GM19438 (cell line): Measurements from ENCODE around the gene CYB5A.

Experiments used
- ATAC-seq: cut with Tn5 transposase; IDR thresholded peaks from one replicate; pipeline ENCODE4 v1.9.1; 2021; ENCODE audit warnings: low read depth; ENCODE audit not compliant: unreplicated experiment

CYB5A gene

GRCh38 chr18:74278983-74279382 lies 12.8 kb downstream of the CYB5A start:
- no peak for ATAC-seq

- no peak for ATAC-seq
These were observed 13.7 kb downstream of the CYB5A start for GRCh38 chr18:74278058-74278457.

DNA sequence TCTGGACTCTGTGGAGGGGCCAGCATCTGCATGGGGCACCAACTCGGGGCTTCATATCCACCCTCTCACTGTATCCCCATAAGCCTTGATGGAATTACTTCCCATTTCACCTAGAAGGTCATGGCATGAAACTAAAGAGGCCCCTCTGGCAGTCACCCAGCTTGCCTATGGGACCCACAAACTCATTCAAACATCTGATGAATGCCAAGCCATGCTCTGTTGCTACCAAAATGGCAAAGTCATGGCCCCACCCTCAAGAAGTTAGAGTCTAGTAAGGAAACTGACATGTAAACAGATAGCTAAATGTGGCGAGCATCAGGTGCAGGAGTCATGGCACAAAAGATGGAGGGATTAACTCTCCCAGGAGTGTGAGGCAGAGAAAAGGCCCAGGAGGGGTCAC lies 14.5 kb downstream of the CYB5A start:
- ATAC-seq = no peak

- no peak for ATAC-seq
These were observed 15.2 kb downstream of the CYB5A start for GRCh38 chr18:74276609-74277008.

DNA sequence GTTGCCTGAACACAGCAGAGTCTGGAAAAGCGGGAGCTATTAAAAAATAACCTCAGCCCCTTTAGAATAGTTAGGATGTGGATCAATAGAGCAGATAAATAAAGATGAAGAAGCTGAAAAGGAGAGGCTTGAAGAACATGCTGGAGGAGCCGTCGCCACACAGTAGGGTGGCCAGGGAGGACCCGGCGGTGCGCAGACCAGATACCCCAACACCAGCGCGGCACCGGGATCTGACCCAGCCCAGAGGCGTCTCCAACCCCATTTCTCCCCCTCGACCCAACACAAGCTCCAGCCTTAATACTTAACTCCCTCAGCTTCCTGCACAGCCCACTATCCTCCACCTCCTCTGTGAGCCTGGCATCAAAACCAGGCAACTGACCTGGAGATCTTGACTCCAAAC lies 16.0 kb downstream of the CYB5A start:
- no peak for ATAC-seq

DNA sequence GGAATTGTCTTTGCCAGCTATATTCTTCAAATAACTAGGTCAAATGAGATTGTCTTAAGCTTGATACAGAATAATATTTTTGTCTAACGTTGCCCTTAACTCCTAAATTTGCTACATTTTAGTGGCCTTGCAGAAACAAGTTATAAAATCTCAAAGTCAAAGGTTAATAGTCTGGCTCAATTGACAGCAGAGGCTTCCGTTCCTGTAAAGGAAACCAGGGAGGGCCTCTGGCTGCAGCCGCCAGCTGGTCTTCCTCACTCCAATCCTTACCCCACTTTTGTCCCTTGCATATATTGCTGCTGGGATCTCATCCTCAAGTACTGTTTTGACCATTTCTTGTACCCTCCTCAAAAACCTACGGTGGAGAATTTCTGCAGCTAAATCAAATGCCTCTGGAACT lies 17.1 kb downstream of the CYB5A start:
- no peak for ATAC-seq

GRCh38 chr18:74273394-74273793 lies 18.4 kb downstream of the CYB5A start:
- ATAC-seq = no peak

DNA sequence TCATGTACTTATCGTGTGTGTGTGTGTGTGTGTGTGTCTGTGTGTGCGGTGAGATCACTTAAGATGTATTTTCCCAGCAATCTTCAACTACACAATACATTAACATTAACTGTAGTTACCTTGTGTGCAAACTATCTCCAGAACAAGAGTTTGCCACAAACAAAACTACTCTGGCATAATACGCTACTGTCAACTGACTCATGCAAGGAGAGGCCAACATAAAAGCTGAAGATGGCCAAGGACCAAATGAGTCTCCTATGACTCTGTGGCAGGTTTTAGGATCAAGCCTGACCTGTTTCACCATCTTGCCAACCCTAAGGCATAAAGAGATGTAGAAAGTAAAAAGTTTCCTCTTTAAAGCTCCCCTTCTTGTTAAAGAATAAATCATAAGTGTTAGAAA lies 20.1 kb downstream of the CYB5A start:
- no peak for ATAC-seq

DNA sequence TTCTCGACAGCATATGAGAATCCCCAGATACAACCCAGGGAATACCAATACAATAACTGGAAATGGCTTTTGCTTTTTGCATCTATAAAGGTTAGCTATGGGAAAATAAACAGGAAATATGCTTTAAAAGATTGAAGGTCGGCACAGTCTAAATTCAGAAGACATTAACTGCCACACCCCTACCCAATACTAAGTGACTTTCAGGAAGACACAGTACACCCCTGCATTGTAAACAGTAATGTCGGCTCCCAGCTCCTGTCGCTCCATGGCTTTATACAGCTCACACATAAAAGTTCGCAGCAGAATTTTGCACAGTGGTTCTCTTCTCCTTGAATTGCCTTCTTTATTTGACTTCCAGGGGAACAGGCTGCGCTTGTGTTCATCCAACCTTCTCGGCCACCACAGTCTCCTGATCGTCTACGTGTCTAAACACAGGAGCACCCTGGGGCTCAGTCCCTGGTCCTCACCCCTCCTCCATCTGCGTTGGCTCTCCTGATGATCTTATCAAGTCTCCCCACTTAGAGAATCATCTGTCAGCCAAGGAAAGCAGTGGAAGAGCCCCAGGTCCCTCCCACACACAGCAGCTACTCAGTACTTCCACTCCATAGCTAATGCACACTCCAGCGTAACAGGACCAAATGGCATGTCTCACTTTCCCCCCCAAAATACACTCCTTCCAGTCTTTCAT lies 22.7 kb downstream of the CYB5A start:
- ATAC-seq = no peak

GRCh38 chr18:74268175-74268574 lies 23.6 kb downstream of the CYB5A start:
- no peak for ATAC-seq

GRCh38 chr18:74266161-74266560 lies 25.6 kb downstream of the CYB5A start:
- ATAC-seq = no peak

DNA sequence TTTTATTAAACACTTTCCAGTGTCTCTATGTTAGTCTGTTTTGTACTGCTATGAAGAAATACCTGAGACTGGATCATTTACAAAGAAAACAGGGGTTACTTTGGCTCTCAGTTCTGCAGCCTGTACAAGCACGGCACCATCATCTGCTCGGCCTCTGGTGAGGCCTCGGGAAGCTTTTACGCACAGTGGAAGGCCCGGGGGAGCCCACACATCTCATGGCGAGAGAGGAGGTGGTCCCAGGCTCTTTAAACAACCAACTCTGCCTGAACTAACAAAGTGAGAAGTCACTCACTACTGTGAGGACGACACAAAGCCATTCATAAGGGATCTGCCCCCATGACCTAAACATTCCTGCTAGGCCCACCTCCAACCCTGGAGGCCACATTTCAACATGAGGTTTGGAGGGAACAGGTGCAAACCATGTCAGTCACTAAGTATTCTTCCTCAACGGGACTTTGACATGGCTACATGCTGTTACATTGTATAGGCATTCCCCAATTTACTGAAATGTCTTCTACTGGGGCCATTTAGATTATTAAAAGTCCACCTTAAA lies 26.1 kb downstream of the CYB5A start:
- ATAC-seq = no peak

DNA sequence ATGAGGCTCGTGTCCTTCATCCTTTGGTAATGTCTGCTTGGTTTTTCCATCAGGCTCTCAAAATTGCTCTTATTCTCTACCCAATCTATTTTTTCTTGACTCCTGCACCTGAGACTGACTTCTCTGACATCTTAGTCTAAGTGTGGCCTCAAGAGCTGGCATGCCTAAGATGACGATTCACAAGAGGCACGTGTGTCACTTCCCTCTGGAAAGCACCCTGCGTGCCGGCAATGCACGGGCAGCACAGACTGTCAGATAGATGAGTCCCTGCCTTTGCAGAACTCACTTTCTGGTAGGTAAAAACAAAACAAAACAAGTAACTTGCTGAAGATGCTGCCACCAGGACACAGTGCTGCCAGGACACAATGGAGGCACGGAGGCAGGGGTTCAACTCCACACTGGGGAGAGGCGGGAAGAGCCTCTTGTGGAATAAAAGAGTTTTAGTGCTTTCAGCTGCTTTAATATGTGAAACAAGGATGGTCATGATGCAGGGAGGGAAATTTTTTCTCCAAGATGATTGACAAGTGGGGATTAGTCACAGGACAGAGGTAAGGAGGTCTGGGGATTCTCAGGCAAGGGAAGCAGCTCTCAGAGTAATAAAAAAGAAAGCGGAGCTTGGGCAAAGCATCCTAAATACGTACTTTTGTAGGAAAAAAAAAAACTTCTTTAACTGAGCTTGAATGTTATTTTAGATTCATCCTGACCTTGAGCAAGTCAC lies 27.3 kb downstream of the CYB5A start:
- ATAC-seq = no peak

GRCh38 chr18:74261053-74261713 lies 30.6 kb downstream of the CYB5A start:
- no peak for ATAC-seq

- ATAC-seq = no peak
These were observed 32.4 kb downstream of the CYB5A start for GRCh38 chr18:74259347-74259746.

- no peak for ATAC-seq
These were observed 34.7 kb downstream of the CYB5A start for GRCh38 chr18:74257083-74257482.

GRCh38 chr18:74256190-74256589 lies 35.6 kb downstream of the CYB5A start:
- no peak for ATAC-seq

- ATAC-seq = peak; percentile 72
These were observed 36.6 kb downstream of the CYB5A start for GRCh38 chr18:74255131-74255616.

DNA sequence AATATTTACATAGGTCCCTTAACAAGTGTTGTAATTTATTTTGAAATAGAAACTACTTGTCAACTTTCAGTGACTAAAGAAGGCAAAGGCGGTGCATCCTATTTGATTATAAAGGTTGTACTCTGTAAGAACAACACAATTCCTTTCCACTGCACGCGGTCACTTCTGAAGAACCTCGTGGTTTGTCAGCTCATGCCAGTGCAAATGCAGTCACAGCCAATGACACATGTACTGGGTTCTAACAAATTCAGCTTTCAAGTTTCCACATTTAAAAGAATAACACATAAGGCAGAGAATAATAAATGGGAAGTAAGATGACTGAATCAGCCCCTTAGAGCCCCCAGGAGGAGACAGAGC lies 39.7 kb downstream of the CYB5A start:
- ATAC-seq = no peak

DNA sequence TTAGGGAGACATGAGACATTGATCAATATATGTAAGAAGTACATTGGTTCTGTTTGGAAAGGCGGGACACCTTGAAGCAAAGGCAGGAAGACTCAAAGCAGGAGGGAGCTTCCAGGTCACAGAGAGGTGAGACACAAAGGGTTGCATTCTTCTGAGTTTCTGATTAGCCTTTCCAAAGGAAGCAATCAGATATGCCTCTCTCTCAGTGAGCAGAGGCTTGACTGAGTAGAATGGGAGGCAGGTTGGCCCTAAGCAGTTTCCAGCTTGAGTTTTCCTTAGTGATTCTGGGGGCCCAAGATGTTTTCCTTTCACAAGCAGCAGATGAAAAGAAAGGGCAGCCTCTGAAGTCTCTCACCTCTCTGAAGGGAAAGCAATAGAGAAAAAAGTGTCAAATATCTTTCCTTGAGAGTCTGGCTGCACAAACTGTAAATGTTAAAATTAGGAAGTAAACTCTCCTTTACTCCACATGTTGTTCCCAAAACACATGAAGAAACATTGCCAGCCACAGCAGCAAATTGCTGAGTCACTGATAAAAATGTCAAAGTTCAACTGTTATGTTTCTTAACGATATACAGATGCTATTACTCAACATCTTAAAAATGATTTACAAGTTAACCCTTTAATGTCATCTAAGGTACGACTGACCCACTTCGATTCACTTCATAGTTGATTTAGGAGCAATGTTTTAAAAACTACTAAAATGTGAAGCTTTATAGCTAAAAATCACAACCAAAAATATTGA lies 40.3 kb downstream of the CYB5A start:
- no peak for ATAC-seq

DNA sequence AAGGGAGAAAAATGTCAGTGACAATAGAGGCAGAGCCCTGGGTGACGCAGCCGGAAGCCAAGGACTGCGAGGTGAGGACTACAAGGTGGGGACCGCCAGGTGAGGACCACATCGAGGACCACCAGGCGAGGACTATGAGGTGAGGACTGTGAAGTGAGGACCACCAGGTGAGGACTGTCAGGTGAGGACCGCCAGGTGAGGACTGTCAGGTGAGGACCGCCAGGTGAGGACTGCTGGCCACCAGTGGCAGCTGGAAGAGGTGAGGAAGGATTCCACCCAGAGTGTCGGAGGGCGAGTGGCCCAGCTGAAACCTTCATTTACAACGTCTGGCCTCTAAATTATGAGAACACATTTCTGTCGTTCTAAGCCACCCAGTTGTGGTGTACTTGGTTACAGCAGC lies 41.6 kb downstream of the CYB5A start:
- no peak for ATAC-seq
